ENCODE data around the gene NTF4.

DNA sequence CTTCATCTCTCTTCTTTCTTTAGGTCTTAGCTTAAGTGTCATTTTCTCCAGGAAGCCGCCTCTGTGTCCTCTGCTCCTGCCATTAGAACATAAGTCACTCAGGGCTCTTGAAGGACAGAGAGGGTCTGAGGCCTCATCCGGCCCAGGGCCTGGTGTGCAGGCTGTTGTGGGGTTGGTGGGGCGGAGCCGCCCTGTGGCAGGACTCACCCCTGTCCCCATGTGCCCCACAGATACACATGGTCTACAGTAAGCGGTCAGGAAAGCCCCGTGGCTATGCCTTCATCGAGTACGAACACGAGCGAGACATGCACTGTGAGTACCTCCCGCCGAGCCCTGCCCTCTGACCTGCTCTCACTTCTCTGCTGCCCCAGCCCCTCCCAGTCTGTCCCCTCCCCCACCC, 36.5 kb upstream of the NTF4 start:
- TF ChIP-seq, protein P1, sequence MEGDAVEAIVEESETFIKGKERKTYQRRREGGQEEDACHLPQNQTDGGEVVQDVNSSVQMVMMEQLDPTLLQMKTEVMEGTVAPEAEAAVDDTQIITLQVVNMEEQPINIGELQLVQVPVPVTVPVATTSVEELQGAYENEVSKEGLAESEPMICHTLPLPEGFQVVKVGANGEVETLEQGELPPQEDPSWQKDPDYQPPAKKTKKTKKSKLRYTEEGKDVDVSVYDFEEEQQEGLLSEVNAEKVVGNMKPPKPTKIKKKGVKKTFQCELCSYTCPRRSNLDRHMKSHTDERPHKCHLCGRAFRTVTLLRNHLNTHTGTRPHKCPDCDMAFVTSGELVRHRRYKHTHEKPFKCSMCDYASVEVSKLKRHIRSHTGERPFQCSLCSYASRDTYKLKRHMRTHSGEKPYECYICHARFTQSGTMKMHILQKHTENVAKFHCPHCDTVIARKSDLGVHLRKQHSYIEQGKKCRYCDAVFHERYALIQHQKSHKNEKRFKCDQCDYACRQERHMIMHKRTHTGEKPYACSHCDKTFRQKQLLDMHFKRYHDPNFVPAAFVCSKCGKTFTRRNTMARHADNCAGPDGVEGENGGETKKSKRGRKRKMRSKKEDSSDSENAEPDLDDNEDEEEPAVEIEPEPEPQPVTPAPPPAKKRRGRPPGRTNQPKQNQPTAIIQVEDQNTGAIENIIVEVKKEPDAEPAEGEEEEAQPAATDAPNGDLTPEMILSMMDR (conservative IDR thresholded peaks at IDR 0.05), result no peak
- no peak for TF ChIP-seq ZFX (IDR thresholded peaks at IDR 0.05)

Data from C4-2B (cell line).